HL-60 (cell line): ENCODE data around the gene TMEM91.

Experiments used
- DNase-seq, 2 experiments: peaks; one replicate each; pipeline ENCODE4 v3.0.0-alpha.2; 2010 to 2020; ENCODE audit warnings: low read depth in 1 of 2, low spot score in 1 of 2
- H3K27ac ChIP-seq: fragments of 250-450 bp; sonication (Bioruptor Pico); replicated peaks from 2 replicates; pipeline ENCODE4 v1.5.1; 2020; ENCODE audit warnings: mild to moderate bottlenecking, moderate library complexity
- H3K27me3 ChIP-seq: fragments of 250-450 bp; sonication (Bioruptor Pico); 2 replicates; pipeline ENCODE4 v1.5.1; 2021; ENCODE audit warnings: mild to moderate bottlenecking, moderate library complexity; ENCODE audit not compliant: insufficient read depth, poor library complexity, severe bottlenecking
- H3K4me3 ChIP-seq: replicated peaks from 2 replicates; pipeline ENCODE4 v1.5.1; 2011; ENCODE audit warnings: mild to moderate bottlenecking, control low read depth, low read length; ENCODE audit not compliant: insufficient read depth
- GABPA ChIP-seq: IDR thresholded peaks from 2 replicates; pipeline ENCODE4 v1.6.1; 2012; ENCODE audit warnings: low read depth
- POLR2AphosphoS5 ChIP-seq: IDR thresholded peaks from 2 replicates; pipeline ENCODE4 v1.6.1; 2012; ENCODE audit warnings: low read depth
- SPI1 ChIP-seq: IDR thresholded peaks from 2 replicates; pipeline ENCODE4 v1.6.1; 2012; ENCODE audit warnings: low read depth, mild to moderate bottlenecking, borderline replicate concordance
- TF ChIP-seq, protein P1 (sequence below): IDR thresholded peaks from 2 replicates; pipeline ENCODE4 v1.6.1; 2012; ENCODE audit warnings: low read depth; ENCODE audit not compliant: insufficient replicate concordance
- TF ChIP-seq, protein P2 (sequence below): IDR thresholded peaks from one replicate; pipeline ENCODE4 v1.5.1; 2011; ENCODE audit warnings: low read length, control low read depth, inconsistent platforms; ENCODE audit not compliant: insufficient read depth

The TMEM91 gene

GRCh38 chr19:41357746-41358145 is 18.6 kb upstream of the TMEM91 start:
- H3K4me3 ChIP-seq = no peak overlapping the region
- DNase-seq = no peak
- no peak for TF ChIP-seq GABPA
- TF ChIP-seq POLR2AphosphoS5 = no peak
- TF ChIP-seq, protein P1, sequence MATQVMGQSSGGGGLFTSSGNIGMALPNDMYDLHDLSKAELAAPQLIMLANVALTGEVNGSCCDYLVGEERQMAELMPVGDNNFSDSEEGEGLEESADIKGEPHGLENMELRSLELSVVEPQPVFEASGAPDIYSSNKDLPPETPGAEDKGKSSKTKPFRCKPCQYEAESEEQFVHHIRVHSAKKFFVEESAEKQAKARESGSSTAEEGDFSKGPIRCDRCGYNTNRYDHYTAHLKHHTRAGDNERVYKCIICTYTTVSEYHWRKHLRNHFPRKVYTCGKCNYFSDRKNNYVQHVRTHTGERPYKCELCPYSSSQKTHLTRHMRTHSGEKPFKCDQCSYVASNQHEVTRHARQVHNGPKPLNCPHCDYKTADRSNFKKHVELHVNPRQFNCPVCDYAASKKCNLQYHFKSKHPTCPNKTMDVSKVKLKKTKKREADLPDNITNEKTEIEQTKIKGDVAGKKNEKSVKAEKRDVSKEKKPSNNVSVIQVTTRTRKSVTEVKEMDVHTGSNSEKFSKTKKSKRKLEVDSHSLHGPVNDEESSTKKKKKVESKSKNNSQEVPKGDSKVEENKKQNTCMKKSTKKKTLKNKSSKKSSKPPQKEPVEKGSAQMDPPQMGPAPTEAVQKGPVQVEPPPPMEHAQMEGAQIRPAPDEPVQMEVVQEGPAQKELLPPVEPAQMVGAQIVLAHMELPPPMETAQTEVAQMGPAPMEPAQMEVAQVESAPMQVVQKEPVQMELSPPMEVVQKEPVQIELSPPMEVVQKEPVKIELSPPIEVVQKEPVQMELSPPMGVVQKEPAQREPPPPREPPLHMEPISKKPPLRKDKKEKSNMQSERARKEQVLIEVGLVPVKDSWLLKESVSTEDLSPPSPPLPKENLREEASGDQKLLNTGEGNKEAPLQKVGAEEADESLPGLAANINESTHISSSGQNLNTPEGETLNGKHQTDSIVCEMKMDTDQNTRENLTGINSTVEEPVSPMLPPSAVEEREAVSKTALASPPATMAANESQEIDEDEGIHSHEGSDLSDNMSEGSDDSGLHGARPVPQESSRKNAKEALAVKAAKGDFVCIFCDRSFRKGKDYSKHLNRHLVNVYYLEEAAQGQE = no peak
- TF ChIP-seq, protein P2, sequence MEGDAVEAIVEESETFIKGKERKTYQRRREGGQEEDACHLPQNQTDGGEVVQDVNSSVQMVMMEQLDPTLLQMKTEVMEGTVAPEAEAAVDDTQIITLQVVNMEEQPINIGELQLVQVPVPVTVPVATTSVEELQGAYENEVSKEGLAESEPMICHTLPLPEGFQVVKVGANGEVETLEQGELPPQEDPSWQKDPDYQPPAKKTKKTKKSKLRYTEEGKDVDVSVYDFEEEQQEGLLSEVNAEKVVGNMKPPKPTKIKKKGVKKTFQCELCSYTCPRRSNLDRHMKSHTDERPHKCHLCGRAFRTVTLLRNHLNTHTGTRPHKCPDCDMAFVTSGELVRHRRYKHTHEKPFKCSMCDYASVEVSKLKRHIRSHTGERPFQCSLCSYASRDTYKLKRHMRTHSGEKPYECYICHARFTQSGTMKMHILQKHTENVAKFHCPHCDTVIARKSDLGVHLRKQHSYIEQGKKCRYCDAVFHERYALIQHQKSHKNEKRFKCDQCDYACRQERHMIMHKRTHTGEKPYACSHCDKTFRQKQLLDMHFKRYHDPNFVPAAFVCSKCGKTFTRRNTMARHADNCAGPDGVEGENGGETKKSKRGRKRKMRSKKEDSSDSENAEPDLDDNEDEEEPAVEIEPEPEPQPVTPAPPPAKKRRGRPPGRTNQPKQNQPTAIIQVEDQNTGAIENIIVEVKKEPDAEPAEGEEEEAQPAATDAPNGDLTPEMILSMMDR = no peak
- no peak for TF ChIP-seq SPI1

DNA sequence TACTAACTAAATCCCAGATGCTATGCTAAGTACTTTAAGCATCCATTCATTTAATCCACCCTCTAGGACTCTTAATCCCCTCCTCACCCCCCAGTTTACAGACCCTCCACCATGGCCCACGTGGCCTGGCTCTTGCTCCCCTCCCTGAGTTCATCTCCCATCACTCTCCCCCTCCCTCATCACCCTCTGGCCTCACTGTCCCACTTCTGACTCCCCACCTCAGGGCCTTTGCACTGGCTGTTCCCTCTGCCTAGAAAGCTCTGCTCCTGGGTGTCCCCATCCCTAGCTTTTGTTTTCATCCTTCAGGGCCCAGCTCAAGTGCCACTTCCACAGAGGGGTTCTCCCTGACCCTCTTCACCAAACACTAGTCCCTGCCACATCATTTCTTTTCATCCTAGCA is 16.6 kb upstream of the TMEM91 start:
- no peak for DNase-seq
- H3K27ac ChIP-seq = no peak overlapping the region
- TF ChIP-seq GABPA = no peak
- TF ChIP-seq, protein P2 = no peak
- TF ChIP-seq, protein P1 = no peak
- no peak for TF ChIP-seq SPI1
- TF ChIP-seq POLR2AphosphoS5 = no peak
- no peaks in the 10 kb centered on the region for H3K27me3 ChIP-seq
- H3K4me3 ChIP-seq = no peak overlapping the region

More at GRCh38 chr19:41357746-41358145, 18.6 kb upstream of the TMEM91 start:
- Histone ChIP-seq H3K27ac (no peak overlapping the region), H3K27me3 (no peaks in the 10 kb centered on the region)

DNA sequence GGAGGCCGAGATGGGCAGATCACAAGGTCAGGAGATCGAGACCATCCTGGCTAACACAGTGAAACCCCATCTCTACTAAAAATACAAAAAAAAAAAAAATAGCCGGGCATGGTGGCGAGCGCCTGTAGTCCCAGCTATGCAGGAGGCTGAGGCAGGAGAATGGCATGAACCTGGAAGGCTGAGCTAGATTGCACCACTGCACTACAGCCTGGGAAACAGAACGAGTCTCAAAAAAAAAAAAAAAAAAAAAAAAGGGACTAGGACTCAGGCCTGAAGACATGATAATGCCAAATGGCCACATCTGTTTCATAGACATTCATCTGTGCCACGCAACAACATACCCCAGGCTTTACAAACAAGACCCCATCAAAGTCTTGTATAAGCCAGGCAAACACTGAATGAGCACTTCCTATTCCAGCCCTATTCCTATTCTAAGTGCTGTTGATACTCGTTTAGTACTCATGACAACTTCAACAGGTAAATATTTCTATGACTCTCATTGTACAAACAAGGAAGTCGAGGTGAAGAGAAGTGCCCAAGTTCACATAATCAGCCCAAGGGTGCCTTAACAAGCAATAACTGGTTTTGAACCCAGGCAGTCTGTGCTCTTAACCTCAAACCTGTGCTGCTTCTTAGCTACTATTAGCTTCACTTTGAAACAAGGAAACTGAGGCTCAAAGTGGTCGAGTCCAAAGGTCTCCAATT is 14.0 kb upstream of the TMEM91 start:
- no peak overlapping the region for H3K4me3 ChIP-seq
- H3K27me3 ChIP-seq = no peaks in the 10 kb centered on the region
- DNase-seq = no peak
- TF ChIP-seq POLR2AphosphoS5 (no peak), SPI1 (no peak), GABPA (no peak)
- TF ChIP-seq, protein P2 = no peak
- TF ChIP-seq, protein P1 = no peak
- no peak overlapping the region for H3K27ac ChIP-seq
